Measurements from ENCODE around the gene SOHLH1.

The SOHLH1 gene

DNA sequence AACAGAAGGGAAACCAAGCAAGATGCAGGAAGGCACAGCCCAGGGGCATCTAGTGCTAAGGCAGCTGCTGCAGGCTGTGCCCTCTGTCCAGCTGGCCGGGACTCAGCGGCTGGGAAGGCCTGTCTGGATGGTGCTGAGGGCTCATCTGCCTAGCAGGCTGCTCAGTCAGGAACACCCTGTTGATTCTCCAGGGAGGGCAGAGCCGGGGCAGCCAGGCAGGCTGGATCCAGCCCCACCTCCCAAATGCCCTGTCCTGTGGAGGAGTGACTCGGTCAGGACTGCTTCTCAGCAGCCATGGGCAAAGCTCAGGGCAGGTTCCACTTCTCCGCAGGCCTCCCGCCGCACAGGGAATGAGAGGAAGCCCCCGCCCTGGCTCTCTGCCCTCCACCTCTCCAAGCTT is 44.0 kb downstream of the SOHLH1 start:
- no peak for DNase-seq

- DNase-seq, result no peak
Measured at GRCh38 chr9:135650408-135650807, 48.9 kb downstream of the SOHLH1 start.

GRCh38 chr9:135649508-135649907 is 49.8 kb downstream of the SOHLH1 start:
- DNase-seq, result no peak

GRCh38 chr9:135648494-135649410 is 50.5 kb downstream of the SOHLH1 start:
- no peak for DNase-seq

DNA sequence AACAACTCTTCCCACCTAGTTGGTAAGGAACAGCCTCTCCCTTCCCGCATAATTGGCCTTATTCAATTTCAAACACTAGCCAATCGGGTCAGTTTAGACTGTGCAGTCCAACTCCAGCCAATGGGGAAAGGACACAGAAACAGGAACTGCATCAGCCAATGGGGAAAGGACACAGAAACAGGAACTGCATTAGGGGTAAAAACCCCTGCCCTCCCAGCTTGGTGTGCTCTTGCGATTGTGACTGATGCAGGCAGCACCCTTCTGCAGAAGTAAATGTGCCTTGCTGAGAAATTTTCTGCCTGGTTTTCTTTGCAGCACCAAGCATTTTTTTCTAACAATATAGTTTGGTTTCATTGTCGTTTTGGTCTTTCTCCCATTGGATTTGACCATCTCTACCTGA is 51.4 kb downstream of the SOHLH1 start:
- DNase-seq, result no peak

- no peak for DNase-seq
Measured at GRCh38 chr9:135644631-135645218, 54.6 kb downstream of the SOHLH1 start.

Measured in GOT3 (cell line).